ENCODE results near the gene CDK4. TPM values are rescaled to one million over a fixed set of nuclear protein-coding genes. Genes with fewer than 3 reads are reported as not detected.
"Not testable (repeated sequence)": the region's sequence is repeated elsewhere in the genome, so short reads cannot be mapped to it uniquely, and the experiment has no call there.

The CDK4 gene
- total RNA-seq, 1 experiment from 2014 or later, result 156 TPM

DNA sequence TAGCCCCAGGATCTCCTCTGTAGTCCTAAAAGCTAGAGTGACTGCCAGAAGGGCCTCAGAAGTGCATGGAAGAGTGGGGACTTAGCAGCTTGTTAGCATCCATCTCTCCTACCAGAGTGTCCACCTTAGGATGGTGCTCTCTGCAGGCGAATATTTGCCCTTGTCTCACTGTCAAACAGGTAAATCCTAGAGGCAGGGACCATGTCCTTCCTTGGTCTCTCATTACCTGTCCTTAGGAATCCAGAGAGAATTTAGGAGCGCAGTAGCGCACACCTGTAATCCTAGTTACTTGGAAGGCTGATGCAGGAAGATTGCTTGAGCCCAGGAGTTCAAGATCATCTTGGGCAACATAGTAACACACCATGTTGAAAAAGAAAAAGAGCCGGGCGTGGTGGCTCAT is 35.0 kb downstream of the CDK4 start:
- no peak for DNase-seq
- no peak overlapping the region for H3K4me2 ChIP-seq
- no TSS peak for BruUV-seq (replicated peaks)
- CTCF ChIA-PET, result no interaction called here
- no peaks in the 10 kb centered on the region for H3K9me3 ChIP-seq (ENCODE audit: insufficient read depth, low read depth)
- no peak overlapping the region for H2AFZ ChIP-seq
- POLR2A ChIA-PET (ENCODE audit: unreplicated experiment), result no interaction called here
- H3K79me2 ChIP-seq (ENCODE audit: low read depth), result no peaks in the 10 kb centered on the region
- no peak overlapping the region for H3K4me3 ChIP-seq
- H3K4me1 ChIP-seq (replicated peaks; ENCODE audit: insufficient read depth), result no peaks in the 10 kb centered on the region
- H3F3A ChIP-seq (ENCODE audit: insufficient read depth, low read depth), result no peaks in the 10 kb centered on the region
- H3K9me2 ChIP-seq (ENCODE audit: insufficient read depth), result no peaks in the 10 kb centered on the region
- H3K27ac ChIP-seq, result no peak overlapping the region
- no peaks in the 10 kb centered on the region for H3K36me3 ChIP-seq (ENCODE audit: low read depth)
- intact Hi-C loops (cut with micrococcal nuclease; ENCODE audit: unreplicated experiment), result no loop called here
- no peaks in the 10 kb centered on the region for H3K27me3 ChIP-seq (ENCODE audit: insufficient read depth, low read depth)
- H4K20me1 ChIP-seq (ENCODE audit: insufficient read depth), result no peaks in the 10 kb centered on the region
- no peak for TF ChIP-seq EZH2 (IDR thresholded peaks at IDR 0.05; ENCODE audit: low read depth)
- TF ChIP-seq, protein P1, sequence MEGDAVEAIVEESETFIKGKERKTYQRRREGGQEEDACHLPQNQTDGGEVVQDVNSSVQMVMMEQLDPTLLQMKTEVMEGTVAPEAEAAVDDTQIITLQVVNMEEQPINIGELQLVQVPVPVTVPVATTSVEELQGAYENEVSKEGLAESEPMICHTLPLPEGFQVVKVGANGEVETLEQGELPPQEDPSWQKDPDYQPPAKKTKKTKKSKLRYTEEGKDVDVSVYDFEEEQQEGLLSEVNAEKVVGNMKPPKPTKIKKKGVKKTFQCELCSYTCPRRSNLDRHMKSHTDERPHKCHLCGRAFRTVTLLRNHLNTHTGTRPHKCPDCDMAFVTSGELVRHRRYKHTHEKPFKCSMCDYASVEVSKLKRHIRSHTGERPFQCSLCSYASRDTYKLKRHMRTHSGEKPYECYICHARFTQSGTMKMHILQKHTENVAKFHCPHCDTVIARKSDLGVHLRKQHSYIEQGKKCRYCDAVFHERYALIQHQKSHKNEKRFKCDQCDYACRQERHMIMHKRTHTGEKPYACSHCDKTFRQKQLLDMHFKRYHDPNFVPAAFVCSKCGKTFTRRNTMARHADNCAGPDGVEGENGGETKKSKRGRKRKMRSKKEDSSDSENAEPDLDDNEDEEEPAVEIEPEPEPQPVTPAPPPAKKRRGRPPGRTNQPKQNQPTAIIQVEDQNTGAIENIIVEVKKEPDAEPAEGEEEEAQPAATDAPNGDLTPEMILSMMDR (conservative IDR thresholded peaks at IDR 0.05), result no peak

- H3K36me3 ChIP-seq (ENCODE audit: low read depth), result 0 out of 2 replicates have a peak, but pooled peaks cover 3% of the 10 kb centered on the region
- no peak for DNase-seq
- H3K9me2 ChIP-seq (ENCODE audit: insufficient read depth), result no peaks in the 10 kb centered on the region
- intact Hi-C loops (cut with micrococcal nuclease; ENCODE audit: unreplicated experiment), result no loop called here
- H3K27me3 ChIP-seq (ENCODE audit: insufficient read depth, low read depth), result no peaks in the 10 kb centered on the region
- POLR2A ChIA-PET (ENCODE audit: unreplicated experiment), result no interaction called here
- CTCF ChIA-PET, result no interaction called here
- TF ChIP-seq, protein P1 (conservative IDR thresholded peaks at IDR 0.05), result no peak
- no peak for TF ChIP-seq EZH2 (IDR thresholded peaks at IDR 0.05; ENCODE audit: low read depth)
- no peaks in the 10 kb centered on the region for H3K4me1 ChIP-seq (replicated peaks; ENCODE audit: insufficient read depth)
- H2AFZ ChIP-seq, result no peak overlapping the region
- H3K4me2 ChIP-seq, result no peak overlapping the region
- no peaks in the 10 kb centered on the region for H3F3A ChIP-seq (ENCODE audit: insufficient read depth, low read depth)
- no peak overlapping the region for H3K27ac ChIP-seq
- no peaks in the 10 kb centered on the region for H3K9me3 ChIP-seq (ENCODE audit: insufficient read depth, low read depth)
- no peak overlapping the region for H3K4me3 ChIP-seq
- BruUV-seq (replicated peaks), result no TSS peak
- H3K79me2 ChIP-seq (ENCODE audit: low read depth), result no peaks in the 10 kb centered on the region
- no peaks in the 10 kb centered on the region for H4K20me1 ChIP-seq (ENCODE audit: insufficient read depth)
These were observed 35.8 kb downstream of the CDK4 start for GRCh38 chr12:57716305-57716704.

DNA sequence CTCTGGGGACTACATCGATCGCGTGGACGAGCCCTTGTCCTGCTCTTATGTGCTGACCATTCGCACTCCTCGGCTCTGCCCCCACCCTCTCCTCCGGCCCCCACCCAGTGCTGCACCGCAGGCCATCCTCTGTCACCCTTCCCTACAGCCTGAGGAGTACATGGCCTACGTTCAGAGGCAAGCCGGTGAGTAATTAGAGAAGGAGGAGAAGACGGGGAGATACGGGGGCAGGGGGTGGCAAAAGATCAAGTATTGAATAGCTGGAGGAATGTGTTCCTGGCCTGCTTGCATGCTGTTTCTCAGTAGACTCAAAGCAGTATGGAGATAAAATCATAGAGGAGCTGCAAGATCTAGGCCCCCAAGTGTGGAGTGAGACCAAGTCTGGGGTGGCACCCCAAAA is 36.3 kb downstream of the CDK4 start:
- Histone ChIP-seq H3K27ac (no peak overlapping the region), H3K4me1 (replicated peaks; ENCODE audit: insufficient read depth) (no peaks in the 10 kb centered on the region), H2AFZ (no peak overlapping the region), H3F3A (ENCODE audit: insufficient read depth, low read depth) (no peaks in the 10 kb centered on the region), H3K79me2 (ENCODE audit: low read depth) (no peaks in the 10 kb centered on the region), H3K4me3 (no peak overlapping the region), H3K9me2 (ENCODE audit: insufficient read depth) (no peaks in the 10 kb centered on the region), H3K9me3 (ENCODE audit: insufficient read depth, low read depth) (no peaks in the 10 kb centered on the region), H3K36me3 (ENCODE audit: low read depth) (0 out of 2 replicates have a peak, but pooled peaks cover 3% of the 10 kb centered on the region), H3K27me3 (ENCODE audit: insufficient read depth, low read depth) (no peaks in the 10 kb centered on the region), H4K20me1 (ENCODE audit: insufficient read depth) (no peaks in the 10 kb centered on the region), H3K4me2 (no peak overlapping the region)
- ChIA-PET POLR2A (ENCODE audit: unreplicated experiment) (no interaction called here), CTCF (no interaction called here)
- intact Hi-C loops (cut with micrococcal nuclease; ENCODE audit: unreplicated experiment), result no loop called here
- no peak for DNase-seq
- no peak for TF ChIP-seq EZH2 (IDR thresholded peaks at IDR 0.05; ENCODE audit: low read depth)
- TF ChIP-seq, protein P1 (conservative IDR thresholded peaks at IDR 0.05), result no peak
- BruUV-seq (replicated peaks), result no TSS peak

DNA sequence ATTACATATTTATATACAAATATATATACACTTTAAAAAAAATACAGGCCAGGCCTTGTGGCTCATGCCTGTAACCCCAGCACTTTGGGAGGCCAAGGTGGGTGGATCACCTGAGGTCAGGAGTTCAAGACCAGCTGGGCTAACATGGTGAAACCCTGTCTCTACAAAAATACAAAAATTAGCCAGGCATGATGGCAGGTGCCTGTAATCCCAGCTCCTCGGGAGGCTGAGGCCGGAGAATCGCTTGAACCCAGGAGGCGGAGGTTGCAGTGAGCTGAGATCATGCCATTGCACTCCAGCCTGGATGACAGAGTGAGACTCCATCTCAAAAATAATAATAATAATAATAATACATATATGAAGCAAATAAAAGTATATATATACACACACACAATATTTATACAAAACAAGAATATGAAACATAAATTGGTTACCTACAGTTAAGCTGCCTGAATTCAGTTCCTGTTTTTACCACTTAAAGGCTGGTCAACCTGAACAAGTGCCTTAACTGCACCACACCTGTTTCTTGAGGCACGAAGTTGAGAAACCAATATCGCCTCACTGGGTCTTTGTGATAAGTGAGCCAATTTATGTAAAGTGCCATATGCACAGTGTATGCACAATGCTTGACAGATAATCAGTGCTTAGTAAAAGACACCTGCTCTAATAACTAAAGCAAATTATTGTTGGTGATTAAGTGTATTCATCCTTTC is 36.9 kb downstream of the CDK4 start:
- not testable (repeated sequence) for H3K4me3 ChIP-seq

More for the DNA sequence above, 36.9 kb downstream of the CDK4 start:
- H3K4me2 ChIP-seq; H3K27me3 ChIP-seq (ENCODE audit: insufficient read depth, low read depth); H3K9me3 ChIP-seq (ENCODE audit: insufficient read depth, low read depth); H3K36me3 ChIP-seq (ENCODE audit: low read depth); H3F3A ChIP-seq (ENCODE audit: insufficient read depth, low read depth); intact Hi-C loops (cut with micrococcal nuclease; ENCODE audit: unreplicated experiment); H3K79me2 ChIP-seq (ENCODE audit: low read depth); DNase-seq; POLR2A ChIA-PET (ENCODE audit: unreplicated experiment); H3K4me1 ChIP-seq (replicated peaks; ENCODE audit: insufficient read depth); BruUV-seq (replicated peaks); H3K27ac ChIP-seq; H4K20me1 ChIP-seq (ENCODE audit: insufficient read depth); CTCF ChIA-PET; H2AFZ ChIP-seq; H3K9me2 ChIP-seq (ENCODE audit: insufficient read depth): not testable (repeated sequence)

Measured in PC-9 (cell line).